GM21381 (cell line): ENCODE results near the gene AQP10.
"Not testable (repeated sequence)": the region's sequence is repeated elsewhere in the genome, so short reads cannot be mapped to it uniquely, and the experiment has no call there.

Source experiments
- ATAC-seq: cut with Tn5 transposase; IDR thresholded peaks from one replicate; pipeline ENCODE4 v1.9.1; 2021; ENCODE audit warnings: mild to moderate bottlenecking, moderate library complexity; ENCODE audit not compliant: unreplicated experiment

The AQP10 gene

GRCh38 chr1:154342836-154343472 lies 22.1 kb downstream of the AQP10 start:
- ATAC-seq = no peak

- no peak for ATAC-seq
Observed at GRCh38 chr1:154344977-154345837, 24.3 kb downstream of the AQP10 start.

- ATAC-seq = no peak
Observed at GRCh38 chr1:154346276-154346917, 25.5 kb downstream of the AQP10 start.

- no peak for ATAC-seq
Observed at GRCh38 chr1:154347961-154348360, 27.1 kb downstream of the AQP10 start.

GRCh38 chr1:154348429-154349076 lies 27.7 kb downstream of the AQP10 start:
- ATAC-seq = no peak

- no peak for ATAC-seq
Observed at GRCh38 chr1:154349121-154349520, 28.2 kb downstream of the AQP10 start.

- ATAC-seq = no peak
Observed at GRCh38 chr1:154350383-154350782, 29.5 kb downstream of the AQP10 start.

- ATAC-seq = no peak
Observed at GRCh38 chr1:154351363-154352068, 30.6 kb downstream of the AQP10 start.

GRCh38 chr1:154352245-154352580 lies 31.3 kb downstream of the AQP10 start:
- ATAC-seq = no peak

- ATAC-seq = no peak
Observed at GRCh38 chr1:154352581-154353459, 31.9 kb downstream of the AQP10 start.

- no peak for ATAC-seq
Observed at GRCh38 chr1:154353460-154353904, 32.6 kb downstream of the AQP10 start.

GRCh38 chr1:154353966-154354365 lies 33.1 kb downstream of the AQP10 start:
- no peak for ATAC-seq

GRCh38 chr1:154358519-154358918 lies 37.6 kb downstream of the AQP10 start:
- no peak for ATAC-seq

- ATAC-seq = no peak
Observed at GRCh38 chr1:154360288-154360687, 39.4 kb downstream of the AQP10 start.

- not testable (repeated sequence) for ATAC-seq
Observed at GRCh38 chr1:154360881-154361280, 40.0 kb downstream of the AQP10 start.

GRCh38 chr1:154361357-154361756 lies 40.5 kb downstream of the AQP10 start:
- no peak for ATAC-seq

- ATAC-seq = no peak
Observed at GRCh38 chr1:154371436-154371835, 50.5 kb downstream of the AQP10 start.

- not testable (repeated sequence) for ATAC-seq
Observed at GRCh38 chr1:154373777-154374357, 53.0 kb downstream of the AQP10 start.
